Suprapubic skin (tissue), 4 donors: ENCODE data around the gene BAIAP3. TPM values are rescaled to one million over a fixed set of nuclear protein-coding genes. Genes with fewer than 3 reads are reported as not detected.

Experiments used
- DNase-seq, 2 donors: peaks; one replicate each; pipeline ENCODE4 v3.0.0-alpha.2; 2019; ENCODE audit warnings: low spot score in 2 of 2
- H3K27ac ChIP-seq: fragments of 200-600 bp; sonication (generic); one replicate; pipeline ENCODE4 v1.5.1; 2019
- H3K27me3 ChIP-seq: fragments of 200-600 bp; sonication (generic); one replicate; pipeline ENCODE4 v1.5.1; 2019
- H3K36me3 ChIP-seq: fragments of 200-600 bp; sonication (generic); one replicate; pipeline ENCODE4 v1.5.1; 2019
- H3K4me1 ChIP-seq: fragments of 200-600 bp; sonication (generic); one replicate; pipeline ENCODE4 v1.5.1; 2019
- H3K4me3 ChIP-seq: fragments of 200-600 bp; sonication (generic); one replicate; pipeline ENCODE4 v1.5.1; 2019; ENCODE audit warnings: mild to moderate bottlenecking
- H3K9me3 ChIP-seq: fragments of 200-600 bp; sonication (generic); one replicate; pipeline ENCODE4 v1.5.1; 2019
- CTCF ChIP-seq, 2 donors: fragments of 200-600 bp in 1 of 2; fragments of 450-650 bp in 1 of 2; sonication (generic) in 1 of 2; IDR thresholded peaks; one replicate each; pipeline ENCODE4 v1.5.1; 2016 to 2019; ENCODE audit warnings: antibody characterized with exemption in 2 of 2, mild to moderate bottlenecking in 1 of 2, moderate library complexity in 1 of 2
- EP300 ChIP-seq: sonication (generic); formaldehyde crosslinking; IDR thresholded peaks from one replicate; pipeline ENCODE4 v1.6.1; 2017; ENCODE audit warnings: antibody characterized with exemption
- POLR2A ChIP-seq, 2 donors: fragments of 450-650 bp; IDR thresholded peaks; one replicate each; pipeline ENCODE4 v1.6.1; 2017; ENCODE audit warnings: antibody characterized with exemption in 2 of 2, mild to moderate bottlenecking in 2 of 2, moderate library complexity in 2 of 2
- POLR2AphosphoS5 ChIP-seq, 3 donors: sonication (generic); formaldehyde crosslinking; IDR thresholded peaks; one replicate each; pipeline ENCODE4 v1.6.1; 2017; ENCODE audit warnings: antibody characterized with exemption in 3 of 3
- WGBS: methylation state at CpG from one replicate; pipeline ENCODE4 v1.1.5; 2018; 5-methylcytosine and 5-hydroxymethylcytosine counted together
- total RNA-seq, 4 donors: library from RNA; depleted of rRNA; stranded (reverse); fragments of >200 nt; gene quantifications; one replicate each; pipeline ENCODE4 v1.1.0, GENCODE V29; 2016

Gene BAIAP3
- total RNA-seq, 4 donors from 2014 or later = 0.87 to 6.2 (median 2.5) TPM

GRCh38 chr16:1397779-1398178, 64.3 kb downstream of the BAIAP3 start:
- no peaks in the 10 kb centered on the region for H3K9me3 ChIP-seq
- H3K27ac ChIP-seq = no peak overlapping the region
- H3K27me3 ChIP-seq = no peaks in the 10 kb centered on the region
- peaks cover 95% of the 10 kb centered on the region for H3K36me3 ChIP-seq
- DNase-seq = no peak
- no peaks in the 10 kb centered on the region for H3K4me1 ChIP-seq
- WGBS = 93% methylated on average over 20 of the region's 21 CpGs
- TF ChIP-seq POLR2A (IDR thresholded peaks at IDR 0.05) (no peak), EP300 (no peak), CTCF (IDR thresholded peaks at IDR 0.05) (no peak), POLR2AphosphoS5 (IDR thresholded peaks at IDR 0.05) (no peak)
- H3K4me3 ChIP-seq = no peak overlapping the region

GRCh38 chr16:1398351-1398750, 64.9 kb downstream of the BAIAP3 start:
- no peaks in the 10 kb centered on the region for H3K4me1 ChIP-seq
- TF ChIP-seq POLR2A (IDR thresholded peaks at IDR 0.05) (no peak), POLR2AphosphoS5 (IDR thresholded peaks at IDR 0.05) (no peak), EP300 (no peak), CTCF (IDR thresholded peaks at IDR 0.05) (no peak)
- no peaks in the 10 kb centered on the region for H3K27me3 ChIP-seq
- no peaks in the 10 kb centered on the region for H3K9me3 ChIP-seq
- 95% methylated on average over 9 of the region's 9 CpGs for WGBS
- H3K4me3 ChIP-seq = no peak overlapping the region
- no peak for DNase-seq
- no peak overlapping the region for H3K27ac ChIP-seq
- peaks cover 94% of the 10 kb centered on the region for H3K36me3 ChIP-seq

Other genes with a start within 250 kb of the BAIAP3 start
- gene C1QTNF8, start 237.4 kb upstream of the BAIAP3 start, total RNA-seq = not detected
- gene CACNA1H, start 180.5 kb upstream of the BAIAP3 start, total RNA-seq = 100 to 1,000 TPM in 1 of 4 donors, 10 to 100 TPM in 3; 19.4 to 167 (median 38.4) TPM
- 1 to 10 TPM in 1 of 4 donors, not detected in 3; 1.6 TPM for gene TPSG1, start 108.4 kb upstream of the BAIAP3 start, total RNA-seq
- 10 to 100 TPM; 13.0 to 36.9 (median 22.5) TPM for gene TPSB2, start 103.5 kb upstream of the BAIAP3 start, total RNA-seq
- gene TPSAB1, start 92.9 kb upstream of the BAIAP3 start, total RNA-seq = 10 to 100 TPM in 3 of 4 donors, 1 to 10 TPM in 1; 6.0 to 36.8 (median 16.5) TPM
- 10 to 100 TPM in 1 of 4 donors, under 1 TPM in 2, not detected in 1; 0.38 to 11.6 (median 0.83) TPM for gene TPSD1, start 77.6 kb upstream of the BAIAP3 start, total RNA-seq
- 100 to 1,000 TPM in 3 of 4 donors, 10 to 100 TPM in 1; 72.0 to 165 (median 107) TPM for gene UBE2I, start 24.0 kb upstream of the BAIAP3 start, total RNA-seq
- gene TSR3, start 18.2 kb downstream of the BAIAP3 start, total RNA-seq = 10 to 100 TPM; 48.5 to 70.2 (median 62.1) TPM
- gene GNPTG, start 18.3 kb downstream of the BAIAP3 start, total RNA-seq = 10 to 100 TPM; 53.7 to 84.0 (median 69.5) TPM
- 10 to 100 TPM; 13.0 to 81.0 (median 33.4) TPM for gene UNKL, start 81.1 kb downstream of the BAIAP3 start, total RNA-seq
- gene UQCC4, start 87.1 kb downstream of the BAIAP3 start, total RNA-seq = 10 to 100 TPM; 13.1 to 41.0 (median 29.3) TPM
- gene PERCC1, start 97.4 kb downstream of the BAIAP3 start, total RNA-seq = 1 to 10 TPM in 1 of 4 donors, not detected in 3; 1.3 TPM
- gene CCDC154, start 110.9 kb downstream of the BAIAP3 start, total RNA-seq = 1 to 10 TPM in 1 of 4 donors, under 1 TPM in 2, not detected in 1; 0.34 to 3.5 (median 0.39) TPM
- 100 to 1,000 TPM in 2 of 4 donors, 10 to 100 TPM in 2; 61.1 to 134 (median 100) TPM for gene CLCN7, start 141.4 kb downstream of the BAIAP3 start, total RNA-seq
- not detected for gene PTX4, start 155.3 kb downstream of the BAIAP3 start, total RNA-seq
- 10 to 100 TPM; 28.1 to 86.1 (median 35.2) TPM for gene TELO2, start 159.7 kb downstream of the BAIAP3 start, total RNA-seq
- 10 to 100 TPM in 3 of 4 donors, 1 to 10 TPM in 1; 7.6 to 26.6 (median 18.8) TPM for gene TMEM204, start 200.0 kb downstream of the BAIAP3 start, total RNA-seq